Stromal cell of bone marrow (primary cell): ENCODE data around the gene VWA3B.
"Not testable (repeated sequence)": the region's sequence is repeated elsewhere in the genome, so short reads cannot be mapped to it uniquely, and the experiment has no call there.

ENCODE experiments used
- DNase-seq: peaks from one replicate; pipeline ENCODE4 v3.0.0-alpha.2; 2012; ENCODE audit warnings: low read depth

VWA3B gene

DNA sequence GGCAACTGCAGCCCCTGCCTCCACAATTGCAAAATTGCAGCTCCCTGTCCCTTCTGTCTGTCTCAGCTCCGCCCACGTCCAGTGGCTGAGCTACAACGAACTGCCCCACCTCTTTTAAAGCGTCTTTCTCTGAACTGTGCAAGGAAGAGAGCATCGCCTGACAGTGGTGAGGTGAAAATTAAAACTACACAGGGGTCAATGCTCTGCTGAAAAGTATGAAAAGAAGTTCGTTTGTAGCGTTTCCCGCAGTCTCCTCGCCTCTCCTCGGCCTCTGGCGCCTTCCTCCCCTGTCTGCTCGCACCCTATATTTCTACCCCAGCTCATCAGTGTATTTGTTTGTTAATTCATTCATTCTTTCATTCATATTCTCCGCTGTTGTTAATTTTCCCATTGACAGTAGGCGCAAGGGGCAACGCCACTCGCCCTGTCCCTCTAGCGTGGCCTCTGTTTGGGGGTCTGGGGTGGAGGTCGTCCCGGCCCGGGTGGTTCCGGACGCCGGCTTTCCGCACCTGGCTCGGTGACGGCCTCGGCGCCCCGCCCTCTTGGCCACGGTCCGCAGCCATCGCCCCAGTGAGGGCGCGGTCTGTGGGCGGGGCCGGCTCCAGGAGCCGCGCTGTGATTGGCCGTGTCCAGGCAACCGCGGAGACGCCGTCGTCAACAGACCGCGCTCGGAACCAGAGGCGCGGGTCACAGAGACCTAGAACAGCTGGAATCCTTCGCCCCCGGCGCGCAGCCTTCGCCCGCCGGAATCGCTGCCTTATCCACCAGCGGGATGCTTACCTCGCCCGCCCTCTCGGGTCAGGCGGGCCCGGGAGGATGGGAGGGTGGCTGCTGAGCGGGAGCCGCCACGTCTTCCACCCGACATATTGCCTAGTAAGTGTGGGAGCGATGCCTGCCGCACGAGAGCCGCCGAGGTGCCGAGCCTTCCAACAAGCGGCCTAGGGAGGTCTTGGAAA is at the start of gene VWA3B:
Gene VWA3B (plus strand): TSS at position 677 of the 956 bp plus-strand sequence. CDS start 5,926 bp downstream, outside the sequence.
- no peak for DNase-seq

- DNase-seq: no peak
Observed at GRCh38 chr2:98037206-98037605, 49.8 kb upstream of the VWA3B start.

GRCh38 chr2:98037666-98038336 is 49.2 kb upstream of the VWA3B start:
- DNase-seq: no peak

- no peak for DNase-seq
Observed at GRCh38 chr2:98039085-98039756, 47.7 kb upstream of the VWA3B start.

GRCh38 chr2:98040331-98040939 is 46.5 kb upstream of the VWA3B start:
- DNase-seq: no peak

DNA sequence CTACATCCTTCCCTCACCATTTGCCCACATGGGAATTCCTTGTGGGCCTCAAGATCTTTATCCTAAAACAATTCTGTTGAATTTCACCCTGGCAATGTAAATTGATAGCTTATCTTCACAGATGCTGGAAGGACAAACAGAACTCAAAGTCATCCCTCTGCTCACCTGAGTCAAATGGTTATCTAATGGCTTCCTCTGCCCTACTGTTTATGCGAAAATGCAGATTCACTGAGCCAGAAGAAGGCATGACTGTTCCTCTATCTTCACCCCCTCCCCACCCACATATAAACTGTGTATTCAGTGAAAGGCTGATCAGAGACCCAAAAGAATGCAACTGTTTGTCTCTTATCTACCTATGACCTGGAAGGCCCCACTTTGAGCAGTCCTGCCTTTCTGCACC is 43.9 kb upstream of the VWA3B start:
- no peak for DNase-seq

- DNase-seq: not testable (repeated sequence)
Observed at GRCh38 chr2:98044730-98045129, 42.2 kb upstream of the VWA3B start.

DNA sequence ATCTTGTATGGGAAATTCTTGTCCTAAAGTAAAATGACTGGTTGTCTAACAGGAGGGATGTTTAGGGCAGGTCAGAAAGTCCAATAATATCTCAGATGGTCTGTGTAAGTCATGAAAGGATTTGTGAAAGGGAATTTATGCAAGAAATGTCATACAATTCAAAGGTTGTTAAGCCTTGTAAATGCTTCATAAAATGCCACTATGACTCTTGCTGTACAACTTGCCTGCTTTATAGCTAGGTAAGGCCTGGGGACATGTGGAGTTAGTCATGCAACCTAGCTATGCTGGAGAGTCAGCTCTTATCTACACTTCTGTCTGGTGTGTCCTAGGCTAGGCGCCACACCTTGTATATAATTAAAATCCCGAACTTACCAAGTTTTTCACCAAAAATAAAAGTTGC is 36.9 kb upstream of the VWA3B start:
- no peak for DNase-seq

- no peak for DNase-seq
Observed at GRCh38 chr2:98058191-98058975, 28.6 kb upstream of the VWA3B start.

DNA sequence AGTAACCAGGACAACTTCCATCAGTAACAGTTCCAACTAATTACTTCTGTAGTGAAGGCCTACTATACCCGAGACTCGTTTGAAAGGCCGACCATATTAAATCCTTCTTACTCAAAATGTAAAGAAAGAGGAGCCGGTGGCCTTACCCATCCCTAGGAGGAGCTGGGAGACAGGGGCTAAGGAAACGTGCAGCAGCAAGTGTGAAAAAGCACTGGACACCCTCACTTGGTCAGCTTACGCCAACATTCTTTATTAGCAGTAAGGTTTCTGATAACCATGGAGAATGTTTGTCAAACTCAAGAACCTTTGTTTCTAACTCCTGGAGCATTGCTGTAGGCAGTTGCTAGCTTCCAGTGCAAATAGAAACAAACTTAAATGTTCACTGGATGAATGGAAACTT is 26.7 kb upstream of the VWA3B start:
- no peak for DNase-seq

DNA sequence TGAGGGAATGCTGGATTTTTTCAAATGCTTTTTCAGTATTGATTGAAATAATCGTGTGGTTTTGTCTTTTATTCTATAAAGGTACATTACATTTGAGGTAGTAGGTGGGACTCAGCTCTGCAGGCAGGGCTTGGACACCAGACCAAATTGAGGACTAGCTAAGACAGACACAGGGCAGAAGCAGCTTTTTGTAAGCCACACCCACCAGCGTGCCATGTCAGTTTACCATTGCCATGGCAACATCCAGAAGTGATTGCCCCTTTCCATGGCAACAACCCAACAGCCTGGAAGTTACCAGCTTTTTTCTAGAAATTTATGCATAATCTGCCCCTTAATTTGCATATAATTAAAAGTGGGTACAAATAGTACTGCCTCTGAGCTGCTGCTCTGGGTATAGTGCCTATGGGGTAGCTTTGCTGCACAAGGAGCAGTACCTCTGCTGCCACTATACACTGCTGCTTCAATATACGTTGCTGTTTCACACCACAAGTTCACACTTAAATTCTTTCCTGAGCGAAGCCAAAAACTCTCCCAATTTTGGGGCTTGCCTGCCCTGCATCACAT is 23.6 kb upstream of the VWA3B start:
- DNase-seq: no peak

- DNase-seq: no peak
Observed at GRCh38 chr2:98065808-98066207, 21.2 kb upstream of the VWA3B start.

GRCh38 chr2:98067160-98067559 is 19.8 kb upstream of the VWA3B start:
- DNase-seq: no peak

DNA sequence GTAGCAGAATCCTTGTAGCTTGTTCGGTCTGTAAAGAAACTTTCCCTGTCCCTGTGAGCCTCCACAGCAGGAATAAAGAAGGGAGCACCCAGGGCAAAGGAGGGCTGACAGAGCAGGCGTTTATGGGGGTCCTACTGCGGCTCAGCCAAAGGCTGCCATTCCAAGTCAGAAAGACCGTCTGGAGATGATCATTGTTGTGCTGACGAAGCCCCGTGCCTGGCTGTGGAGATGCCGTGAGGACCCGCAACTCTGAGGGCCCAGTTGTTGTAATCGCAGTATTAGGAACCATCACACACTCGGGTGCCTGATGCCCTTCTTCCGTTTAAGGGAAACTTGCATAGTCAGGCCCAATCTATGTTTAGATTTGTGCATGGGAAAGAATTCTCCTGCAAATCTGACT is 16.9 kb upstream of the VWA3B start:
- no peak for DNase-seq

- DNase-seq: no peak
Observed at GRCh38 chr2:98072442-98072841, 14.5 kb upstream of the VWA3B start.

DNA sequence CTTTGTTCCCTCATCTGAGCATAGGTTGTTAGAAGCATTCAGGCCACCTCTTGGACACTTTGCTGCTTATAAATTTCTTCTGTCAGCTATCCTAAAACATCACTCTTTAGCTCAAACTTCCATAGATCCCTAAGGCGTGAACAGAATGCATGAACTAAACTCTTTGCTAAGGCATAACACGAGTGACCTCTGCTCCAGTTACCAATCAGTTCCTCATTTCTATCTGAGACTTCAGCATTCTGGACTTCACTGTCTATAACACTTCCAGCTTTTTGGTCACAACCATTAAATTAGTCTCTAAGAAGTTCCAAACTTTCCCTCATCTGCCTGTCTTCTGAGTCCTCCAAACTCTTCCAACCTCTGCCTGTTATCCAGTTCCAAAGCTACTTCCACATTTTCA is 8.3 kb upstream of the VWA3B start:
- DNase-seq: no peak

- DNase-seq: no peak
Observed at GRCh38 chr2:98084151-98084868, 2.7 kb upstream of the VWA3B start.

- DNase-seq: no peak
Observed at GRCh38 chr2:98084869-98085238, 2.1 kb upstream of the VWA3B start.

DNA sequence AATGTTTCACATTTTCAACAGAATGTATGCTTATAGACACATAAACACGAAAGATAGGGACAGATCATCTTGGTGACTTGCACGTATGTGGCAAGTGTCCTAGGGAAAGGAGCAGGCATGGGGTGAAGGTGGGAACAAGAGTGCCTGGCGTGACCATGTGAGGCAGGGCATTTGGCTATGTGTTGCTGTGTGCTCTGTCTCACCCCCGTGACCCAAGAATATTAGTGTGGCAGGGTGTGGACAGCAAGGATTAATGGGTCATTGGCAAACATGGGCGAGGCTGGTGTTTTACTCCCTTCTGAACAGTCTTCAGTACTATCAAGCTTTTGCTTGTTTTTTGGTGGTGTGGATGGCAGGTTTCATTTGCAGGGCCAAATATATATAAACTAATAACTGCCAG is 1.3 kb upstream of the VWA3B start:
- DNase-seq: no peak

DNA sequence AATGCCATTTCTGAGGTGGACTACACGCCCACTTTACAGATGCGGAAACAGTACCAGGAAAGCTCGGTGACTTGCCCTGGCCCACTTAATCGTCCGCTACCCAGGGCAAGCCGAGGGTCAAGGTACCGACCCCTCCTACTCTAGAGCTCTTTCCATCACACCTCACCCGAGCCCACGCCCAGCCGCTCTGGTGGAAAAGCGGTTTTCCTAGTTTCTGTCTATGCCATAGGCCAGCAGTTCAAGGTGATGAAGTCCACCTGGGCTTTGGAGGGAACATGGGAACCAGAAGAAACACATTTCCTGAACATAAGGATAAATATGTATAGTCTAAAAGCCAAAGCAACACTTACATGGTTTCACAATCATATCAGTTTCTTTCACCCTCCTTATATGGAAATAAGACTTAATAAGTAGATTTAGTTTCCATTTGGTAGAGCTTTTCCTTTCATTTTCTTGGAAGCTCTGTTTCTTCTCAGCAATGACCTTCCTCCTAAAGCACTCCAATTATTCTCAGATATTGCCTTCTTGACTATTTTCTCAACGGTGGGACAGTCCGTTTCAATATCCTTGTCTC is 567 bp downstream of the VWA3B start:
- no peak for DNase-seq
